Retinal pigment epithelial cell (primary cell): ENCODE data around the gene NOVA2.

Experiments
- DNase-seq: peaks from one replicate; pipeline ENCODE4 v3.0.0-alpha.2; 2010; ENCODE audit warnings: low read depth
- H3K4me3 ChIP-seq: 2 replicates; pipeline ENCODE4 v1.5.1; 2011; ENCODE audit warnings: mild to moderate bottlenecking, low read length, control low read depth, moderate library complexity
- TF ChIP-seq, protein P1 (sequence below): conservative IDR thresholded peaks from 2 replicates; pipeline ENCODE4 v1.5.1; 2011; ENCODE audit warnings: low read depth, low read length, control low read depth, inconsistent platforms

The NOVA2 gene, protein sequence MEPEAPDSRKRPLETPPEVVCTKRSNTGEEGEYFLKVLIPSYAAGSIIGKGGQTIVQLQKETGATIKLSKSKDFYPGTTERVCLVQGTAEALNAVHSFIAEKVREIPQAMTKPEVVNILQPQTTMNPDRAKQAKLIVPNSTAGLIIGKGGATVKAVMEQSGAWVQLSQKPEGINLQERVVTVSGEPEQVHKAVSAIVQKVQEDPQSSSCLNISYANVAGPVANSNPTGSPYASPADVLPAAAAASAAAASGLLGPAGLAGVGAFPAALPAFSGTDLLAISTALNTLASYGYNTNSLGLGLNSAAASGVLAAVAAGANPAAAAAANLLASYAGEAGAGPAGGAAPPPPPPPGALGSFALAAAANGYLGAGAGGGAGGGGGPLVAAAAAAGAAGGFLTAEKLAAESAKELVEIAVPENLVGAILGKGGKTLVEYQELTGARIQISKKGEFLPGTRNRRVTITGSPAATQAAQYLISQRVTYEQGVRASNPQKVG

DNA sequence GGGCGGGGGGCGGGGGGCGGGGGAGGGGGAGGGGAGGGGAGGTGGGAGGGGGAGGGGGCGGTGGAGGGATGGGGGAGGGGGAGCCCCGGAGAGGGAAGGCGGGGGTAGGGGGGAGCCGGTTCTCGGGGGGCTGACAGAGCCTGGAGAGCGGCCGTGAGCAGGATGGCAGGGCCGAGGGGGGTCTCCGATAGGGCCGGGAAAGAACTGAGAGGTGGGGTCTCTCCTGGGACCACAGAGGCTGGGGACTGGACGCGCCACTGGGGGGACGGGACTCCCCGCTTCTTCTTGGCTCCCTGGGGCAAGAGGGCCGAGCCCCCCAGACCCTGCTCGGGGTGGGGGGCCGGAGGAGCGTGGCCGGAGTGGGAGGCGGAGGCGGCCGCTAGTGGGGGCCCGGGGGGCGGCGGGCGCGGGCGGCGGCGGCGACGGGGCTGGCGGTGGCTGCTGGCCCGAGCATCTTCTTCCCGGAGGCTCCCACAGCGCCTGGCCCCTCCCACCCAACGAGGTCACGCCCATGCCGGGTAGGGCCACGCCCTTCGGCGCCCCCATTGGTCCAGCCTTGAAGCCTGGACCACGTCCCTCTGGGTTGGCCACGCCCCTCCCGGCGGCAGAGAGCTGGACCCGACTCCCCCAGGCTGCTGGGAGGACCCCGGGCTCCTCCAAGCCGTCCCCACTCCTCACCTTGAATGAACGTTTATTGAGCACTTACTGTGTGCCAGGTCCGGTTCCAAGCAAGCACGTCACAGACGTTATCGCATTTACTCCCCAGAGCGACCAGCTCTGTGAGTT, at the start of gene NOVA2:
TSS of gene NOVA2 (minus strand) at position 313 of the 786 bp plus-strand sequence. CDS start 514 bp downstream, outside the sequence.
- DNase-seq, result no peak
- TF ChIP-seq, protein P1, sequence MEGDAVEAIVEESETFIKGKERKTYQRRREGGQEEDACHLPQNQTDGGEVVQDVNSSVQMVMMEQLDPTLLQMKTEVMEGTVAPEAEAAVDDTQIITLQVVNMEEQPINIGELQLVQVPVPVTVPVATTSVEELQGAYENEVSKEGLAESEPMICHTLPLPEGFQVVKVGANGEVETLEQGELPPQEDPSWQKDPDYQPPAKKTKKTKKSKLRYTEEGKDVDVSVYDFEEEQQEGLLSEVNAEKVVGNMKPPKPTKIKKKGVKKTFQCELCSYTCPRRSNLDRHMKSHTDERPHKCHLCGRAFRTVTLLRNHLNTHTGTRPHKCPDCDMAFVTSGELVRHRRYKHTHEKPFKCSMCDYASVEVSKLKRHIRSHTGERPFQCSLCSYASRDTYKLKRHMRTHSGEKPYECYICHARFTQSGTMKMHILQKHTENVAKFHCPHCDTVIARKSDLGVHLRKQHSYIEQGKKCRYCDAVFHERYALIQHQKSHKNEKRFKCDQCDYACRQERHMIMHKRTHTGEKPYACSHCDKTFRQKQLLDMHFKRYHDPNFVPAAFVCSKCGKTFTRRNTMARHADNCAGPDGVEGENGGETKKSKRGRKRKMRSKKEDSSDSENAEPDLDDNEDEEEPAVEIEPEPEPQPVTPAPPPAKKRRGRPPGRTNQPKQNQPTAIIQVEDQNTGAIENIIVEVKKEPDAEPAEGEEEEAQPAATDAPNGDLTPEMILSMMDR, result no peak
- no peak within 1 kb of the TSS for H3K4me3 ChIP-seq

DNA sequence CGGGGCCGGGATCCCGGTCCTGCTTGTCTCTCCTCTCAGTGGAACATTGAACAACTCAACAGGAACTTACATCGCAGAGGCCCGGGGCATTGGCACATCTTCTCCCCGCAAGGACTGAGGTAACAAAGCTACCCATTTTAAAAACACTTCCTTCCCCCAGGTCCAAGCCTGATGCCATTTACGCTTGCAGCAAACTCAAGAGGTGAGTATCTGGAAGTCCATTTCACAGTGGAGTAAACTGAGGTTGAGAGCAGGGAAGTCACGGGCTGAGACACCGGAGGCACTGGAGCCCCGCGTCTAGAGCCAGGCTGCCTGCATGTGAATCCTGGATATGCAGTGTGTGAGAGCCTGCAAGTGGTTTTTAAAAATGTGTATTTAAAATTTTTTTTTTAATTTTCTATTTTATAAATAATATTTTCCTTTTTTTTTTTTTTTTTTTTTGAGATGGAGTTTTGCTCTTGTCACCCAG, 49.7 kb upstream of the NOVA2 start:
- H3K4me3 ChIP-seq, result no peak overlapping the region
- TF ChIP-seq, protein P1, result no peak
- no peak for DNase-seq

DNA sequence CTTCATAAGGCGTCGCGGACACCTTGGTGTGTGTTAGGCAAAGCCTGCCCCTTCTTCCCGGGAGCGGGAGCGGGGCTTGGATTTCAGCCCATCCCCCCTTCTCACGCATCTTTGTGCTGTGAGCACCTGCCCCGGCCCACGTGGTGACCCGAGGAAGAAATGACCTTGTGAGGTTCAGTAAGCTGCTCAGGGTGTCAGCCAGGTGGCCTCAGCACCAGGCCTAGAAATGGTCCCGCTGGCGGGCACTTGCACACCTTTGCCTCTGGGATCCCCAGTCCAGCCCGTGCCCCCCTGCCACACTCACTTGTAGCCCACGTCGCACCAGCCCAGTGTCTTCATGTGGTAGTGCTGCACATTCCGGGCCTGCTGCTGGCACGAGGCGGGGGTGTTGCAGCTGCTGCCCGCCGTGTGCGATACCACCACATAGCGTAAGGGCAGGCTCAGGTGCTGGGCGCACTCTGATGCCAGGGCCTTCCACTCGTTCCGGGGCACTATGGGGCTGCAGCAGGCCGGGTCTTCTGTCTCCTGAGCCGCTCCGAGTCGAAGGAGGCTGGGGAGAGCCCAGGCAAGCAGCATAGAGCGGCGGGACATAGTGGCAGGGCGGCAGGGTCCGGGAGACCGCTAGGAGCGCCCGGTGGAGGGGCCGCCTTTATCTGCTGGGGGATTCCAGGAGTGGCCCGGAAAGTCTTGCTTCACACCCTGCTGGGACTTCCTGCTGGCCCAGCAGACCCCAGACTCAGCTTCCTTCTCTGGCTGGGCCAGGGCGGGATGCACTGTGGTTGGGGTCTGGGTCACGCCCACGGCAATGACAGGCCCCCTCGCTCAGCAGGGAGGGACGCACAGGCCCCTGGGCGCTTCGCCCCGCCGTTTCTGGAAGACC, 49.0 kb upstream of the NOVA2 start, which contains the start of gene PGLYRP1:
TSS of gene PGLYRP1 (minus strand) at position 623 of the 880 bp plus-strand sequence. CDS start at position 591, 32 bp downstream.
- TF ChIP-seq, protein P1, result no peak
- no peak within 1 kb of the TSS for H3K4me3 ChIP-seq
- no peak for DNase-seq

DNA sequence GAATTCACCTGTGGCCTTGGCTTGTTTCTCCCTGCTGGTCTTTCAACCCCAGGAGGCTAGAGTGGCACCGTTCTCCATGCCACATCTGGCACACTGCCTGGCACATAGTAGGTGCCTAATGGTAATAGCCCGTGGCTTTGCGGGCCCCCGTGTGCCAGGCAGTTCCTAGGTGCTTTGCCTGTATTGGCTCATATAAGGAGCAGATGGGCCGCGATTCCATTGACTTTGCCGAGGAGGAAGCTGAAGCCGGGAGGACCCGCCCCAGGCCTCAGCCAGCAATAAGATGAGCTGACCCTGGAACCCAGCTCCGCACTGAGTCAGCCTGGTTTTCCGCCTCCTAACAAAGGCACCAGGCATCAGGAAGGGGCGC, 48.4 kb upstream of the NOVA2 start:
- H3K4me3 ChIP-seq, result no peak overlapping the region
- TF ChIP-seq, protein P1, result no peak
- no peak for DNase-seq

DNA sequence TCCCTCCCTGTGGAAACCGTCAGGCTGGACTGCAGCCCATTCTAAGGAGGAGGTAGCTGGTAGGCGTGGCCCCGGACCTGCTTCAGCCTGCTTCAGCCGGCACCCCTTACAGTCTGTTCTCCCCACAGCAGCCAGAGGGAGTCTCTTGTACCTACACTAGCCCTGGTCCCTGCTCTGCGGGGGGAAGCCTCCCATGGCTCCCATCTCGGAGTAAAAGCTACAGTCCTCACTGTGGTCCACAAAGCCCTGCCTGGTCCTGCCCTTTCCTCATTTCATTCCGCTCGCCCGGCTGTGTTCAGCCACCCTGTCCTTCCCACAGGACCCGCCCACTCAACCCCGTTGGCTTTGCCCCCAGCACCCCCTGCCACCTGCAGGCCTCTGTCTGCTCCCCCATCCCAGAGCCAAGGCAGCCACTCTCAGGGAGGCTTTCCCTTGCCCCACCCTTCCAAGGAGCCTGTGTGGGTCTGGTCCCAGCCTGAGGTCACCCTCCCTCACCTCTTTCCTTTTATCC, 47.9 kb upstream of the NOVA2 start:
- no peak overlapping the region for H3K4me3 ChIP-seq
- DNase-seq, result no peak
- TF ChIP-seq, protein P1, result peak; percentile 11

DNA sequence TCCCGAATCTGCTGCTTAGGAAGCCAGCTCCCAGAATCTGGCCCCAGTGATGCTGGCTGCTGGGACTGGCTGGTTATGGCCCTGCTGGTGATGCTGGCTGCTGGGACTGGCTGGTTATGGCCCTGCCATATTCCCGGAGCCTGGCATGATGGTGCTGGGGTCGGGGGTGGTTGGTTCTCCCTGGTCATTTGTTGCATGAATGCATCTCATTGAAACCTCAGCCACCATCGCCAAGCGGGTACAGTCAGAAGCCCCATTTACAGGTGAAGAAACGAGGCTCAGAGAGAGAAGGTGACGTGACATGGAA, 47.1 kb upstream of the NOVA2 start:
- H3K4me3 ChIP-seq, result no peak overlapping the region
- no peak for DNase-seq
- TF ChIP-seq, protein P1, result no peak
